Measurements from ENCODE around the gene REPS1. TPM values are rescaled to one million over a fixed set of nuclear protein-coding genes. Genes with fewer than 3 reads are reported as not detected.
A peak's percentile ranks its signal among the peaks of the same experiment; 100 is the strongest.

The REPS1 gene
- total and polyA plus RNA-seq, 2 of the 13 experiments (the other 11 are each of a cell fraction or from before 2014, with no cell fraction given) = 36.4 to 38.3 TPM

DNA sequence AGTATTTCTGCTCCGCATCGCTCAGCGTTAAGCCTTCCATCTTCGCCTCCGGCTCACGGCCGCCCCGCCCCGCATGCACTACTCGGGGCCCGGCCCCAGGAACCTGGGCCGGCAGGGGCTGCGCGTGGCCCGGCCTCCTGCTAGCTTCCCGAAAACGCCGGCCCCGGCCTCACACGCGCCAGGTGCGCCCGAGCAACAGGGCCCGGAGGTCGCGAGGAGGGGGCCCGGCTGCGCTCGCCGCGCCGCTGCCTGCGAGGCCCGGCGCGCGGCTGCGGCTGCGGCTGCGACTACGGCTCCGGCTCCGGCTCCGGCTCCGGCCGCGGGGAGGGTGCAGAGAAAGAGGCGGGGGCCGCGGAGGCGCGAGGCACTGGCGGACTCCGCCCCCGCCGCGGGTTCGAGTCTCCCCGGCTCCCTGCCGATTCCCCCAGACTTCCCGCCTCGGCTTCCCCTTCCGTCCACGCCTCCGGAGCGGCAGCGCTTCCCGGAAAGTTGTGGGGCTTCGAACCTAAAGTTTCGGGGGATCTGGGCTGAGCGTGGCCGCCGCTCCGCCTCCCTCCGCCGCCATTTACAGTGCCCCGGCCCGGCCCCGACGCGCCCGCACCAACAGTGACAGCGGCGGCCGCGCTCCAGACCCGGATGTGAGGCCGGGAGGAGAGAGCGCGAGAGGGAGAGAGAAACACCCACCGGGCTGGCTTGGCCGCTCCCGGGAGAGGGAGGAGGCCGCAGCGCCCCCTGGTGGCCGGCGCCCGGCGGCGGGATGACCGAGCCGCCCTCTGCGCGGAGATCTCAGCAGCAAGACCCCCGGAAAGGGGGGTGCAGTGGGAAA, at the start of gene REPS1 (continued):
- peak; percentile 86 for TF ChIP-seq ZBTB26 (CRISPR knock-in tag; IDR thresholded peaks at IDR 0.05; ENCODE audit: borderline replicate concordance)
- TF ChIP-seq FOXJ3 (CRISPR knock-in tag; IDR thresholded peaks at IDR 0.05; ENCODE audit: borderline replicate concordance) = peak; percentile 17; the same call in 1 of the 2 replicates
- TF ChIP-seq DNMT1 (CRISPR knock-in tag; IDR thresholded peaks at IDR 0.05) = no peak
- TF ChIP-seq ZNF644 (CRISPR knock-in tag; IDR thresholded peaks at IDR 0.05; ENCODE audit: low read depth) = peak; percentile 64; the same call in 1 of the 2 replicates
- no peak for TF ChIP-seq NR2C2 (CRISPR knock-in tag; IDR thresholded peaks at IDR 0.05; ENCODE audit: borderline replicate concordance)
- 0 out of 2 replicates have a peak, but pooled peaks have one; percentile 22 for TF ChIP-seq HBP1 (CRISPR knock-in tag; IDR thresholded peaks at IDR 0.05; ENCODE audit: low read depth)
- no peak for TF ChIP-seq PLRG1 (conservative IDR thresholded peaks at IDR 0.05)
- TF ChIP-seq, protein P1, sequence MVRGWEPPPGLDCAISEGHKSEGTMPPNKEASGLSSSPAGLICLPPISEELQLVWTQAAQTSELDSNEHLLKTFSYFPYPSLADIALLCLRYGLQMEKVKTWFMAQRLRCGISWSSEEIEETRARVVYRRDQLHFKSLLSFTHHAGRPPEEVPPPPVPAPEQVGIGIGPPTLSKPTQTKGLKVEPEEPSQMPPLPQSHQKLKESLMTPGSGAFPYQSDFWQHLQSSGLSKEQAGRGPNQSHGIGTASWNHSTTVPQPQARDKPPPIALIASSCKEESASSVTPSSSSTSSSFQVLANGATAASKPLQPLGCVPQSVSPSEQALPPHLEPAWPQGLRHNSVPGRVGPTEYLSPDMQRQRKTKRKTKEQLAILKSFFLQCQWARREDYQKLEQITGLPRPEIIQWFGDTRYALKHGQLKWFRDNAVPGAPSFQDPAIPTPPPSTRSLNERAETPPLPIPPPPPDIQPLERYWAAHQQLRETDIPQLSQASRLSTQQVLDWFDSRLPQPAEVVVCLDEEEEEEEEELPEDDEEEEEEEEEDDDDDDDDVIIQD (CRISPR knock-in tag; IDR thresholded peaks at IDR 0.05; ENCODE audit: low read depth) = peak; percentile 77
- TF ChIP-seq PRMT3 (CRISPR knock-in tag; IDR thresholded peaks at IDR 0.05; ENCODE audit: borderline replicate concordance, low read depth) = peak; percentile 71; the same call in 1 of the 2 replicates
- TF ChIP-seq ELK4 (CRISPR knock-in tag; IDR thresholded peaks at IDR 0.05; ENCODE audit: borderline replicate concordance) = no peak
- peak; percentile 76 for TF ChIP-seq ZNF430 (CRISPR knock-in tag; IDR thresholded peaks at IDR 0.05)
- no peak for TF ChIP-seq ZNF18 (CRISPR knock-in tag; IDR thresholded peaks at IDR 0.05; ENCODE audit: insufficient replicate concordance)
- TF ChIP-seq ZNF556 (CRISPR knock-in tag; IDR thresholded peaks at IDR 0.05; ENCODE audit: borderline replicate concordance) = peak; percentile 81; the same call in 1 of the 2 replicates
- TF ChIP-seq, protein P2, sequence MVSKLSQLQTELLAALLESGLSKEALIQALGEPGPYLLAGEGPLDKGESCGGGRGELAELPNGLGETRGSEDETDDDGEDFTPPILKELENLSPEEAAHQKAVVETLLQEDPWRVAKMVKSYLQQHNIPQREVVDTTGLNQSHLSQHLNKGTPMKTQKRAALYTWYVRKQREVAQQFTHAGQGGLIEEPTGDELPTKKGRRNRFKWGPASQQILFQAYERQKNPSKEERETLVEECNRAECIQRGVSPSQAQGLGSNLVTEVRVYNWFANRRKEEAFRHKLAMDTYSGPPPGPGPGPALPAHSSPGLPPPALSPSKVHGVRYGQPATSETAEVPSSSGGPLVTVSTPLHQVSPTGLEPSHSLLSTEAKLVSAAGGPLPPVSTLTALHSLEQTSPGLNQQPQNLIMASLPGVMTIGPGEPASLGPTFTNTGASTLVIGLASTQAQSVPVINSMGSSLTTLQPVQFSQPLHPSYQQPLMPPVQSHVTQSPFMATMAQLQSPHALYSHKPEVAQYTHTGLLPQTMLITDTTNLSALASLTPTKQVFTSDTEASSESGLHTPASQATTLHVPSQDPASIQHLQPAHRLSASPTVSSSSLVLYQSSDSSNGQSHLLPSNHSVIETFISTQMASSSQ (IDR thresholded peaks at IDR 0.05; ENCODE audit: low read depth) = no peak
- TF ChIP-seq, protein P2 (CRISPR knock-in tag; IDR thresholded peaks at IDR 0.05; ENCODE audit: borderline replicate concordance) = no peak
- peak; percentile 59; the same call in 1 of the 2 replicates for TF ChIP-seq KAT7 (CRISPR knock-in tag; IDR thresholded peaks at IDR 0.05; ENCODE audit: borderline replicate concordance)
